Suprapubic skin (tissue), 4 donors: ENCODE data around the gene FBXO3.

Source experiments
- EP300 ChIP-seq: sonication (generic); formaldehyde crosslinking; IDR thresholded peaks from one replicate; pipeline ENCODE4 v1.6.1; 2017; ENCODE audit warnings: antibody characterized with exemption
- POLR2A ChIP-seq, 2 donors: fragments of 450-650 bp; IDR thresholded peaks; one replicate each; pipeline ENCODE4 v1.6.1; 2017; ENCODE audit warnings: antibody characterized with exemption in 2 of 2, mild to moderate bottlenecking in 2 of 2, moderate library complexity in 2 of 2
- POLR2AphosphoS5 ChIP-seq, 3 donors: sonication (generic); formaldehyde crosslinking; IDR thresholded peaks; one replicate each; pipeline ENCODE4 v1.6.1; 2017; ENCODE audit warnings: antibody characterized with exemption in 3 of 3
- TF ChIP-seq, protein P1 (sequence below), 2 donors: fragments of 200-600 bp in 1 of 2; fragments of 450-650 bp in 1 of 2; sonication (generic) in 1 of 2; IDR thresholded peaks; one replicate each; pipeline ENCODE4 v1.5.1; 2016 to 2019; ENCODE audit warnings: antibody characterized with exemption in 2 of 2, mild to moderate bottlenecking in 1 of 2, moderate library complexity in 1 of 2

DNA sequence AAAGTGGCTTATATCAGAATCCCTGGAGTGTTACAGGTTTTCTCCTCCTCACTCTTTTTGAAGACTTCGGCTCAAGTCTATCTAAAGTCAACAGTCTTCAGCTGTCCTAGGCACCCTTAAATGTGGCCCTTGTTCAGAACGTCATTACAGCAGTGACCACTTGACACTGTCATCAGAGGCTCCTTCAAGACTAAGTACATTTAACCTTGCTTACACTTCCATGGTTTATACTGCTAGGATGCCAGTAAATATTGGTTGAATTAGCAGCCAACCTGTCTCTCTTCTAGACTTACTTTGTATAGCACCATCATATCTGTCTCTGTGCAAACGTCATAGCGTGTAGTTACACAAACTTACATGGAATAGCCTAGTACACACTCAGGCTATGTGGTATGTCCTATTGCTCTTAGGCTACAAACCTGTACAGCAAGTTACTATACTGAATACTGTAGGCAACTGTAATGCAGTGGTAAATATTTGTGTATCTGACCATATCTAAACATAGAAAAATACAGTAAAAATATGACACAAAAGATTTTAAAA, 60.4 kb downstream of the FBXO3 start:
- TF ChIP-seq, protein P1, sequence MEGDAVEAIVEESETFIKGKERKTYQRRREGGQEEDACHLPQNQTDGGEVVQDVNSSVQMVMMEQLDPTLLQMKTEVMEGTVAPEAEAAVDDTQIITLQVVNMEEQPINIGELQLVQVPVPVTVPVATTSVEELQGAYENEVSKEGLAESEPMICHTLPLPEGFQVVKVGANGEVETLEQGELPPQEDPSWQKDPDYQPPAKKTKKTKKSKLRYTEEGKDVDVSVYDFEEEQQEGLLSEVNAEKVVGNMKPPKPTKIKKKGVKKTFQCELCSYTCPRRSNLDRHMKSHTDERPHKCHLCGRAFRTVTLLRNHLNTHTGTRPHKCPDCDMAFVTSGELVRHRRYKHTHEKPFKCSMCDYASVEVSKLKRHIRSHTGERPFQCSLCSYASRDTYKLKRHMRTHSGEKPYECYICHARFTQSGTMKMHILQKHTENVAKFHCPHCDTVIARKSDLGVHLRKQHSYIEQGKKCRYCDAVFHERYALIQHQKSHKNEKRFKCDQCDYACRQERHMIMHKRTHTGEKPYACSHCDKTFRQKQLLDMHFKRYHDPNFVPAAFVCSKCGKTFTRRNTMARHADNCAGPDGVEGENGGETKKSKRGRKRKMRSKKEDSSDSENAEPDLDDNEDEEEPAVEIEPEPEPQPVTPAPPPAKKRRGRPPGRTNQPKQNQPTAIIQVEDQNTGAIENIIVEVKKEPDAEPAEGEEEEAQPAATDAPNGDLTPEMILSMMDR (IDR thresholded peaks at IDR 0.05), result no peak
- no peak for TF ChIP-seq EP300
- no peak for TF ChIP-seq POLR2AphosphoS5 (IDR thresholded peaks at IDR 0.05)
- no peak for TF ChIP-seq POLR2A (IDR thresholded peaks at IDR 0.05)
